ENCODE results near the gene COA1.
"Not testable (repeated sequence)": the region's sequence is repeated elsewhere in the genome, so short reads cannot be mapped to it uniquely, and the experiment has no call there.

The COA1 gene

GRCh38 chr7:43649755-43650274 lies 79.5 kb downstream of the COA1 start:
- peak; percentile 93 for DNase-seq

- peak; percentile 93 for DNase-seq
Observed at GRCh38 chr7:43648473-43649406, 80.6 kb downstream of the COA1 start.

GRCh38 chr7:43647673-43648472 lies 81.5 kb downstream of the COA1 start:
- DNase-seq = peak; percentile 92

- DNase-seq = no peak
Observed at GRCh38 chr7:43647339-43647672, 82.0 kb downstream of the COA1 start.

GRCh38 chr7:43646603-43647338 lies 82.6 kb downstream of the COA1 start:
- no peak for DNase-seq

- DNase-seq = no peak
Observed at GRCh38 chr7:43645699-43646226, 83.6 kb downstream of the COA1 start.

GRCh38 chr7:43643846-43644245 lies 85.5 kb downstream of the COA1 start:
- no peak for DNase-seq

- no peak for DNase-seq
Observed at GRCh38 chr7:43642897-43643630, 86.3 kb downstream of the COA1 start.

- DNase-seq = no peak
Observed at GRCh38 chr7:43640679-43641078, 88.6 kb downstream of the COA1 start.

GRCh38 chr7:43639858-43640491 lies 89.3 kb downstream of the COA1 start:
- DNase-seq = no peak

- no peak for DNase-seq
Observed at GRCh38 chr7:43637114-43637806, 92.1 kb downstream of the COA1 start.

- DNase-seq = no peak
Observed at GRCh38 chr7:43636093-43636492, 93.2 kb downstream of the COA1 start.

GRCh38 chr7:43634384-43634783 lies 94.9 kb downstream of the COA1 start:
- DNase-seq = no peak

- no peak for DNase-seq
Observed at GRCh38 chr7:43632746-43633145, 96.6 kb downstream of the COA1 start.

GRCh38 chr7:43631559-43631958 lies 97.8 kb downstream of the COA1 start:
- no peak for DNase-seq

GRCh38 chr7:43630482-43630881 lies 98.8 kb downstream of the COA1 start:
- DNase-seq = no peak

- DNase-seq = no peak
Observed at GRCh38 chr7:43629857-43630256, 99.5 kb downstream of the COA1 start.

- DNase-seq = no peak
Observed at GRCh38 chr7:43628431-43628830, 100.9 kb downstream of the COA1 start.

- not testable (repeated sequence) for DNase-seq
Observed at GRCh38 chr7:43627798-43628197, 101.5 kb downstream of the COA1 start.

- no peak for DNase-seq
Observed at GRCh38 chr7:43626695-43627094, 102.6 kb downstream of the COA1 start.

- no peak for DNase-seq
Observed at GRCh38 chr7:43625980-43626379, 103.3 kb downstream of the COA1 start.

Measured in activated CD4-positive, alpha-beta T cell treated with anti-CD3 and anti-CD28 coated beads, Interleukin-2, amount 50 U/mL, for 16 hours (primary cell).